GM12864 (cell line): ENCODE data around the gene RASAL2.

ENCODE experiments used
- DNase-seq: peaks from one replicate; pipeline ENCODE4 v3.0.0-alpha.2; 2011; ENCODE audit warnings: low read depth
- H3K4me3 ChIP-seq: 2 replicates; pipeline ENCODE4 v1.5.1; 2011; ENCODE audit warnings: mild to moderate bottlenecking, low read depth, low read length, control low read depth
- TF ChIP-seq, protein P1 (sequence below): IDR thresholded peaks from 2 replicates; pipeline ENCODE4 v1.5.1; 2011; ENCODE audit warnings: low read depth, mild to moderate bottlenecking, moderate library complexity, low read length, control low read depth, inconsistent platforms; ENCODE audit errors: missing control alignments

RASAL2 gene

DNA sequence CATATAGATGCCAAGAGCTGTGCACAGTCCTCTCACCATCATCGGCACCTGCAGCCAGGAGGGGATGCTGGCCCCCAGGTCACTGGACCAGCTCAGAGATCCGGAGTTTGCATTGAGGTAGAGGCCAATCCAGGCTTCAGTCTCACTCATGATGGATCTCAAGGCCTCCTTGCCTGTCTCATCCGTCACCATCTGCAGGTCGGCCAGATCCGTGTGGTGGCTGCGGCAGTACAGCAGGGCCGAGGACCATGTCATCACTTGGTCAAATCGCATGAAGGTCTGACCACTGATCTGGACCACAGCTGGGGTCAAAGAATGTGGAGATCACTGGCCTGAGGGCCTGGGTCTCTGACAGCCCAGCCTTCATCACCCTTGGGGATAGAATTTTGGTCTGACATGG, 396.2 kb downstream of the RASAL2 start:
- H3K4me3 ChIP-seq, result no peak overlapping the region
- TF ChIP-seq, protein P1, sequence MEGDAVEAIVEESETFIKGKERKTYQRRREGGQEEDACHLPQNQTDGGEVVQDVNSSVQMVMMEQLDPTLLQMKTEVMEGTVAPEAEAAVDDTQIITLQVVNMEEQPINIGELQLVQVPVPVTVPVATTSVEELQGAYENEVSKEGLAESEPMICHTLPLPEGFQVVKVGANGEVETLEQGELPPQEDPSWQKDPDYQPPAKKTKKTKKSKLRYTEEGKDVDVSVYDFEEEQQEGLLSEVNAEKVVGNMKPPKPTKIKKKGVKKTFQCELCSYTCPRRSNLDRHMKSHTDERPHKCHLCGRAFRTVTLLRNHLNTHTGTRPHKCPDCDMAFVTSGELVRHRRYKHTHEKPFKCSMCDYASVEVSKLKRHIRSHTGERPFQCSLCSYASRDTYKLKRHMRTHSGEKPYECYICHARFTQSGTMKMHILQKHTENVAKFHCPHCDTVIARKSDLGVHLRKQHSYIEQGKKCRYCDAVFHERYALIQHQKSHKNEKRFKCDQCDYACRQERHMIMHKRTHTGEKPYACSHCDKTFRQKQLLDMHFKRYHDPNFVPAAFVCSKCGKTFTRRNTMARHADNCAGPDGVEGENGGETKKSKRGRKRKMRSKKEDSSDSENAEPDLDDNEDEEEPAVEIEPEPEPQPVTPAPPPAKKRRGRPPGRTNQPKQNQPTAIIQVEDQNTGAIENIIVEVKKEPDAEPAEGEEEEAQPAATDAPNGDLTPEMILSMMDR, result no peak
- no peak for DNase-seq

DNA sequence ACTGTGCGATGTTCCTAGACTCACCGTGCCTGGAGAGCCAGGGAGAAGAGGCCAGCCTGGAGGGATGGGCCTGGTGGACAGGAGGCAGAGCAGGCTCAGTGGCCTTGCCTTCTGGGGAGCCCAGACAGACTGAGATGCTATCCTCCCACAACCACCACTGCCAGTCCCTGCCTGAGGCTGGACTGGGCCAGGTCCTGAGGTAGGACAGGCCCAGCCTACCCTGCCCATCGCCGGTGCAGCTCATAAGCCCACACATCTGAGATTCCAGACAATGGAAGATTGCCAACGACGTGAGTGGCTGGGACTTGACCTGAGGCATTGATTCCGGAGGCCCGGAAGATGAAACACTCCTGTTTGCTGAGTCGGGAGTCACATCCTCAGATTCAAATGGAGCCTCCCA, 397.1 kb downstream of the RASAL2 start:
- TF ChIP-seq, protein P1, result no peak
- no peak overlapping the region for H3K4me3 ChIP-seq
- DNase-seq, result no peak

DNA sequence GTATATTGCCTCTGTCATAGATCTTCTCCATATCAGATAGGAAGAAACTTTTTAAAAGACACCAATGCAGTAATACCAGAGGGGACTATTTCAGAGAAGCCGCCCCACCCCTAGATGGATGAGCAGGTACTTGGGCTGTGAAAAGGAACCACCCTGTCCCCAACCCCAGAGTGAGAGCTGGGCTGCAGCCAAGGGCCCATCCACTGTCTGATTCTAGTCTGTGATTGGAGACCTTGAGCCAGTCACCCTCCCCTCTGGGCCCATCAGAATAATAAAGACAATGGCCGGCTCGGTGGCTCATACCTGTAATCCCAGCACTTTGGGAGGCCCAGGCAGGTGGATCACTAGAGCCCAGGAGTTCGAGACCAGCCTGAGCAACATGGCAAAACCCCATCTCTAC, 397.8 kb downstream of the RASAL2 start:
- H3K4me3 ChIP-seq, result no peak overlapping the region
- no peak for DNase-seq
- TF ChIP-seq, protein P1, result no peak

DNA sequence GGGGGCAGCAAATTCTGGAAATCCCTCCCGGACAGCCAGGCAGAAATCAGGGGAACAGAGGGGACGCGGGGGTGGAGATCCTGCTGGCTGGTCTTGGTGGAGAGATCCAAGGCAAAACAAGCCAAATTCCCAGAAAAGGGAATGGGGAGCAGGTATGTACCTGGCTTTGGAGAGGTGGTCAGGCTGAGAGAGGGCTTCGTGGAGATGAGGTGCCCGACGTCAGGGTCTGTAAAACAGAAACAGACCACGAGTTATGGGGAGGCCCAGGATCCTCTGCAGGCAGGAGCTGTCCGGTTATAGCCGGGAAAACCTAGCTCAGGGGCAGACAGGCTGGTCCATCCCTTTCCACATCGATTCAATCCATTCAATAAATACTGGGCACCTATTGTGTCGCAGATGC, 398.4 kb downstream of the RASAL2 start:
- no peak overlapping the region for H3K4me3 ChIP-seq
- TF ChIP-seq, protein P1, result no peak
- DNase-seq, result no peak

DNA sequence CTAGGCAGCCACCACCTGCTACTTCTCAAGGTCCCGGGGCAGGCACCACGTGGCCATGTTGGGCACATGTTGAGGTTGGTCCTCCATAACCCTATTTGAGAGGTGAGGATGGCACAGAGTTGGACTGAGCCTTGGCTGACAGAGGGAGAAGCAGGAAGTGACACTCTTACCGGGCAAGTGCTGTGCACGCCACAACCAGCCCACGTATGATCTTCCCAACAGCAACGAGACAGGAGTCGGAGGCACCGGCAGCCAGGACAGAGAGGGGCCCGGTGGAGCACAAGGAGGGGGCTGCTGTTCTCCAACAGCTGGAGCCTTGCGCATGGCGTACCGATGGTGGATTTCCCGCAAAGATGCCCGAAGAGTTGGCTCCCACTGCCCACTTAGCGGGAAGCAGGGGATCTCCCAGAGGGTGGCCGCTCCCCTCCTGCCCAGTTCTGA, 399.4 kb downstream of the RASAL2 start:
- H3K4me3 ChIP-seq, result no peak overlapping the region
- DNase-seq, result no peak
- TF ChIP-seq, protein P1, result no peak

DNA sequence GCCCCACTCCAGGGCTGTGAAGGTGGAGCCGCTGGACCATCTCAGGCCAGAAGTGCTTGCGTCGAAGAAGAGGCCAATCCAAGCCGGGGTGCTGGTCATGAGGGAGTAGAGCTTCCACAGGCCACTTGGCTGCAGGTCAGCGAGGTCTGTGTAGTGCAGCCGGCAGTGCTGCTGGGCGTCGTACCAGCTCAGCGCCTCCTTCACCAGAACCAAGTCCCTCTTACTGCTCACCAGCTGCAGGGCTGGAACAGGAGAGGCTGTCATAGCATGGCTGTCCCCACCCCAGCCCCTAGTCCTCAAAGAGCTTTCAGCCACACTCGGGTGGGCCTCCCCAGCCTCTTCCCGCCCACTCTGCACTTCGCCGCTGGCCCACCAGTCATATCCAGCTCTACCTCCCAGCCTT, 400.7 kb downstream of the RASAL2 start:
- TF ChIP-seq, protein P1, result no peak
- no peak overlapping the region for H3K4me3 ChIP-seq
- no peak for DNase-seq

DNA sequence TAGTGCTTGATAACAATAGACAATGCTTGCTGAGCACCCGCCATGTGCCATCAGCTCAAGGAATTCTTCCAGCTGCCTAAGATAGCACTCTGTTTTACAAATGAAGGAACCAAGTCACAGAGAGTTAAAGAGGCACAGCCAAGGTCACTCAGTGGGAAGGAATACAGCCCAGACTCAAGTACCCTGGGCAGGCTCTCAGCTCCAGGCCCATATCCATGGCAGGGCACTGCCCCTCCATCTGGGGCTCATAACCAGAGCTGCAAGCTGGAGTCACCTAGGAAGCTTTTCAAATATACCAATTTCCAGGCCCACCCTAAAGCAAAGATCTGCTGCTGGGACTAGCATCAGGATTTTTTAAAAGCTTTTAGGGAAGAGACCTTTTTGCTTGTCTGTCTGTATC, 401.3 kb downstream of the RASAL2 start:
- DNase-seq, result no peak
- TF ChIP-seq, protein P1, result no peak
- H3K4me3 ChIP-seq, result no peak overlapping the region
